ENCODE results near the gene F8A1.

- TF ChIP-seq POLR2A (IDR thresholded peaks at IDR 0.05; ENCODE audit: control extremely low read depth in 1 of 2, low read depth in 2 of 2, low read length in 2 of 2) (no peak), TAF1 (IDR thresholded peaks at IDR 0.05; ENCODE audit: low read depth, low read length) (no peak), JUND (IDR thresholded peaks at IDR 0.05; ENCODE audit: low read length) (no peak), EZH2 (IDR thresholded peaks at IDR 0.05; ENCODE audit: low read depth, low read length, severe bottlenecking) (no peak), YY1 (IDR thresholded peaks at IDR 0.05; ENCODE audit: low read depth, low read length) (no peak), JUN (IDR thresholded peaks at IDR 0.05; ENCODE audit: low read depth, low read length) (no peak), KDM5A (IDR thresholded peaks at IDR 0.05; ENCODE audit: low read length) (no peak), RAD21 (IDR thresholded peaks at IDR 0.05 in 1 of 2, conservative IDR thresholded peaks at IDR 0.05 in 1 of 2; ENCODE audit: low read depth in 2 of 2, low read length in 2 of 2) (peak; percentile 73 to 82), USF2 (IDR thresholded peaks at IDR 0.05; ENCODE audit: low read length) (no peak), SUZ12 (IDR thresholded peaks at IDR 0.05; ENCODE audit: low read length) (no peak)
These were observed 45.3 kb upstream of the F8A1 start for GRCh38 chrX:154840856-154841255.

Data from H1 (cell line).